Fibroblast of lung (primary cell): Measurements from ENCODE around the gene NECTIN1. TPM values are rescaled to one million over a fixed set of nuclear protein-coding genes. Genes with fewer than 3 reads are reported as not detected.

Experiments used
- DNase-seq, 2 donors: peaks; one replicate each; pipeline versions ENCODE4 v3.0.0 to v3.0.0-alpha.2; 2010; ENCODE audit warnings: low read depth in 2 of 2
- H2AFZ ChIP-seq: 2 replicates; pipeline ENCODE4 v1.5.1; 2012; ENCODE audit warnings: low read length, control low read depth, inconsistent platforms
- H3K27ac ChIP-seq: 2 replicates; pipeline ENCODE4 v1.5.1; 2011; ENCODE audit warnings: low read length, control low read depth; ENCODE audit not compliant: insufficient read depth
- H3K27me3 ChIP-seq: 2 replicates; pipeline ENCODE4 v1.5.1; 2011; ENCODE audit warnings: mild to moderate bottlenecking, low read length; ENCODE audit not compliant: control insufficient read depth, insufficient read depth
- H3K36me3 ChIP-seq: 2 replicates; pipeline ENCODE4 v1.5.1; 2011; ENCODE audit warnings: low read length; ENCODE audit not compliant: control insufficient read depth, insufficient read depth
- H3K4me1 ChIP-seq: 2 replicates; pipeline ENCODE4 v1.5.1; 2011; ENCODE audit warnings: low read length; ENCODE audit not compliant: control insufficient read depth, insufficient read depth; ENCODE audit errors: extremely low read depth
- H3K4me2 ChIP-seq: 2 replicates; pipeline ENCODE4 v1.5.1; 2011; ENCODE audit warnings: low read length, control low read depth; ENCODE audit not compliant: insufficient read depth; ENCODE audit errors: extremely low read depth
- H3K4me3 ChIP-seq, 4 experiments: fragments of 200-600 bp in 1 of 4; sonication (generic) in 1 of 4; replicated peaks in 1 of 4; 2 replicates each; pipeline ENCODE4 v1.5.1; 2011 to 2016; ENCODE audit warnings: low read length in 4 of 4, low read depth in 3 of 4, mild to moderate bottlenecking in 3 of 4, control low read depth in 2 of 4, inconsistent platforms in 1 of 4, mixed read lengths in 1 of 4; ENCODE audit not compliant: insufficient read depth in 1 of 4; ENCODE audit errors: control extremely low read depth in 1 of 4
- H3K79me2 ChIP-seq: 2 replicates; pipeline ENCODE4 v1.5.1; 2012; ENCODE audit warnings: mild to moderate bottlenecking, low read length, inconsistent platforms; ENCODE audit not compliant: control insufficient read depth, insufficient read depth
- H3K9ac ChIP-seq: 2 replicates; pipeline ENCODE4 v1.5.1; 2011; ENCODE audit warnings: mild to moderate bottlenecking, low read length, control low read depth; ENCODE audit not compliant: insufficient read depth
- H3K9me3 ChIP-seq: 2 replicates; pipeline ENCODE4 v1.5.1; 2012; ENCODE audit warnings: low read depth, low read length; ENCODE audit not compliant: control insufficient read depth, insufficient read depth
- H4K20me1 ChIP-seq: 2 replicates; pipeline ENCODE4 v1.5.1; 2011; ENCODE audit warnings: low read length; ENCODE audit not compliant: control insufficient read depth, insufficient read depth; ENCODE audit errors: extremely low read depth
- CTCF ChIP-seq, 2 donors: IDR thresholded peaks in 1 of 2; conservative IDR thresholded peaks in 1 of 2; 1 replicate in 1 of 2; 2 replicates in 1 of 2; pipeline ENCODE4 v1.5.1; 2011 to 2012; ENCODE audit warnings: low read length in 2 of 2, control low read depth in 1 of 2, inconsistent platforms in 1 of 2, low read depth in 1 of 2, mild to moderate bottlenecking in 1 of 2
- EZH2 ChIP-seq: IDR thresholded peaks from 2 replicates; pipeline ENCODE4 v1.5.1; 2012; ENCODE audit warnings: low read length, control low read depth, mild to moderate bottlenecking; ENCODE audit errors: missing control alignments
- polyA plus RNA-seq, 2 donors: library from polyadenylated mRNA; depleted of rRNA in 1 of 2; stranded (reverse) in 1 of 2; unstranded in 1 of 2; fragments of >200 nt; gene quantifications; 2 replicates each; pipeline ENCODE4 v1.2.1, GENCODE V29; 2011 to 2012; ENCODE audit warnings: missing spikeins in 1 of 2
- total RNA-seq: library from RNA; depleted of rRNA; stranded (reverse); fragments of >200 nt; gene quantifications from 2 replicates; pipeline ENCODE4 v1.2.1, GENCODE V29; 2014

NECTIN1 gene
- total and polyA plus RNA-seq, 2 donors (not counting 1 experiment from before 2014, with no cell fraction given): 2.0 to 2.8 TPM

GRCh38 chr11:119593346-119593745 is 135.7 kb downstream of the NECTIN1 start:
- no peak for DNase-seq
- H3K27me3 ChIP-seq: no peaks in the 10 kb centered on the region
- no peak overlapping the region for H3K4me3 ChIP-seq
- TF ChIP-seq EZH2: no peak
- no peak for TF ChIP-seq CTCF (conservative IDR thresholded peaks at IDR 0.05 in 1 of 2, IDR thresholded peaks at IDR 0.05 in 1 of 2; ENCODE audit: low read depth in 1 of 2, low read length in 2 of 2)
- H4K20me1 ChIP-seq: no peaks in the 10 kb centered on the region
- no peaks in the 10 kb centered on the region for H3K9me3 ChIP-seq
- H3K9ac ChIP-seq: no peak overlapping the region
- no peaks in the 10 kb centered on the region for H3K36me3 ChIP-seq
- H3K27ac ChIP-seq: no peak overlapping the region
- no peak overlapping the region for H2AFZ ChIP-seq
- peaks cover 22% of the 10 kb centered on the region for H3K4me1 ChIP-seq
- no peaks in the 10 kb centered on the region for H3K79me2 ChIP-seq
- H3K4me2 ChIP-seq: no peak overlapping the region

GRCh38 chr11:119592642-119593041 is 136.4 kb downstream of the NECTIN1 start:
- Histone ChIP-seq H3K9me3 (no peaks in the 10 kb centered on the region), H4K20me1 (no peaks in the 10 kb centered on the region), H3K36me3 (no peaks in the 10 kb centered on the region), H3K4me2 (no peak overlapping the region), H3K9ac (no peak overlapping the region), H3K27ac (no peak overlapping the region), H3K79me2 (no peaks in the 10 kb centered on the region), H3K4me1 (peaks cover 15% of the 10 kb centered on the region), H2AFZ (no peak overlapping the region), H3K4me3 (no peak overlapping the region), H3K27me3 (no peaks in the 10 kb centered on the region)
- DNase-seq: peak; percentile 26 to 37
- TF ChIP-seq EZH2: no peak
- no peak for TF ChIP-seq CTCF (conservative IDR thresholded peaks at IDR 0.05 in 1 of 2, IDR thresholded peaks at IDR 0.05 in 1 of 2; ENCODE audit: low read depth in 1 of 2, low read length in 2 of 2)

GRCh38 chr11:119591836-119592310 is 137.1 kb downstream of the NECTIN1 start:
- Histone ChIP-seq H3K9me3 (no peaks in the 10 kb centered on the region), H3K36me3 (no peaks in the 10 kb centered on the region), H2AFZ (no peak overlapping the region), H3K4me3 (no peak overlapping the region), H3K27ac (no peak overlapping the region), H3K27me3 (no peaks in the 10 kb centered on the region), H3K4me2 (no peak overlapping the region), H3K4me1 (peaks cover 15% of the 10 kb centered on the region), H3K79me2 (no peaks in the 10 kb centered on the region), H3K9ac (no peak overlapping the region), H4K20me1 (no peaks in the 10 kb centered on the region)
- no peak for TF ChIP-seq EZH2
- DNase-seq: peak in 1 of 2 donors; percentile 64
